Renal pelvis (tissue), 4 donors: Measurements from ENCODE around the gene EIF5A. TPM values are rescaled to one million over a fixed set of nuclear protein-coding genes. Genes with fewer than 3 reads are reported as not detected.

Experiments used
- DNase-seq: peaks from one replicate; pipeline ENCODE4 v3.0.0-alpha.2; 2013
- polyA plus RNA-seq, 3 donors: library from polyadenylated mRNA; unstranded; fragments of 120-200 nt; gene quantifications; one replicate each; pipeline ENCODE4 v1.2.1, GENCODE V29; 2013; ENCODE audit not compliant: insufficient read length in 3 of 3

The EIF5A gene
- polyA plus RNA-seq, 3 donors: 289 to 360 (median 348) TPM

- peak; percentile 95 for DNase-seq
These were observed 26.1 kb upstream of the EIF5A start, which contains the start of gene SLC2A4 for GRCh38 chr17:7281074-7281952. Gene SLC2A4, plus strand, starts transcription at chr17:7281718. Its CDS starts 217 bp downstream, at chr17:7281935.

- no peak for DNase-seq
These were observed 25.3 kb upstream of the EIF5A start for GRCh38 chr17:7281953-7282751.

- DNase-seq: no peak
These were observed 24.6 kb upstream of the EIF5A start for GRCh38 chr17:7282752-7283321.

- no peak for DNase-seq
These were observed 23.8 kb upstream of the EIF5A start for GRCh38 chr17:7283471-7284216.

GRCh38 chr17:7284911-7285310 is 22.5 kb upstream of the EIF5A start:
- no peak for DNase-seq

- no peak for DNase-seq
These were observed 21.7 kb upstream of the EIF5A start for GRCh38 chr17:7285679-7286078.

- no peak for DNase-seq
These were observed 18.0 kb upstream of the EIF5A start for GRCh38 chr17:7289256-7290032.

GRCh38 chr17:7290166-7290565 is 17.3 kb upstream of the EIF5A start:
- no peak for DNase-seq

- no peak for DNase-seq
These were observed 16.7 kb upstream of the EIF5A start for GRCh38 chr17:7290685-7291084.

GRCh38 chr17:7292194-7292593 is 15.2 kb upstream of the EIF5A start:
- no peak for DNase-seq

GRCh38 chr17:7292729-7293128 is 14.7 kb upstream of the EIF5A start:
- no peak for DNase-seq

GRCh38 chr17:7293159-7293558 is 14.3 kb upstream of the EIF5A start:
- DNase-seq: no peak

- DNase-seq: no peak
These were observed 13.4 kb upstream of the EIF5A start for GRCh38 chr17:7293816-7294613.

- no peak for DNase-seq
These were observed 12.7 kb upstream of the EIF5A start, which contains the start of gene YBX2 for GRCh38 chr17:7294614-7295153. Gene YBX2, minus strand, starts transcription at chr17:7294639. Its CDS starts 139 bp downstream, at chr17:7294500.

GRCh38 chr17:7295230-7296180 is 11.9 kb upstream of the EIF5A start:
- no peak for DNase-seq

GRCh38 chr17:7296189-7296861 is 11.1 kb upstream of the EIF5A start:
- DNase-seq: peak; percentile 78

GRCh38 chr17:7304179-7304578 is 3.2 kb upstream of the EIF5A start:
- DNase-seq: no peak
